22Rv1 (cell line): ENCODE measurements around the gene SLC28A3.

Source experiments
- H3K27ac ChIP-seq: fragments of 450-650 bp; 2 replicates; pipeline ENCODE4 v1.5.1; 2017
- CTCF ChIP-seq: fragments of 450-650 bp; IDR thresholded peaks from 2 replicates; pipeline ENCODE4 v1.5.1; 2017; ENCODE audit warnings: mild to moderate bottlenecking
- ZFX ChIP-seq: fragments of 450-650 bp; IDR thresholded peaks from 2 replicates; pipeline ENCODE4 v1.6.1; 2017; ENCODE audit warnings: antibody characterized with exemption, borderline replicate concordance

Gene SLC28A3

GRCh38 chr9:84339503-84339902 is 1.1 kb downstream of the SLC28A3 start:
- H3K27ac ChIP-seq: no peak overlapping the region
- TF ChIP-seq CTCF (no peak), ZFX (no peak)

GRCh38 chr9:84338792-84339191 is 1.8 kb downstream of the SLC28A3 start:
- TF ChIP-seq ZFX (no peak), CTCF (no peak)

GRCh38 chr9:84337252-84337651 is 3.3 kb downstream of the SLC28A3 start:
- TF ChIP-seq ZFX (no peak), CTCF (no peak)
- H3K27ac ChIP-seq: no peak overlapping the region

More at GRCh38 chr9:84338792-84339191, 1.8 kb downstream of the SLC28A3 start:
- no peak overlapping the region for H3K27ac ChIP-seq

GRCh38 chr9:84331119-84331809 is 9.3 kb downstream of the SLC28A3 start:
- TF ChIP-seq ZFX (no peak), CTCF (no peak)
- H3K27ac ChIP-seq: no peak overlapping the region

GRCh38 chr9:84330246-84330645 is 10.3 kb downstream of the SLC28A3 start:
- H3K27ac ChIP-seq: no peak overlapping the region
- TF ChIP-seq CTCF: no peak
- no peak for TF ChIP-seq ZFX

- no peak for TF ChIP-seq CTCF
- no peak for TF ChIP-seq ZFX
- H3K27ac ChIP-seq: no peak overlapping the region
Observed at GRCh38 chr9:84327184-84327583, 13.4 kb downstream of the SLC28A3 start.

- TF ChIP-seq ZFX: no peak
- TF ChIP-seq CTCF: no peak
- H3K27ac ChIP-seq: no peak overlapping the region
Observed at GRCh38 chr9:84325347-84325973, 15.1 kb downstream of the SLC28A3 start.
